ENCODE results near the gene EXOSC5.
"Not testable (repeated sequence)": the region's sequence is repeated elsewhere in the genome, so short reads cannot be mapped to it uniquely, and the experiment has no call there.

Gene EXOSC5

GRCh38 chr19:41439441-41440222 lies 42.5 kb upstream of the EXOSC5 start, which contains the start of gene DMAC2:
Gene DMAC2, minus strand, starts transcription at chr19:41439912. Its CDS starts 13 bp downstream, at chr19:41439899.
- TF ChIP-seq CTCF (IDR thresholded peaks at IDR 0.05; ENCODE audit: low read length, missing control alignments), result peak; percentile 49
- peak within 1 kb of the TSS; percentile 99 for H3K4me3 ChIP-seq (replicated peaks; ENCODE audit: low read depth, low read length)
- peak; percentile 98 for DNase-seq (ENCODE audit: low read depth)

- DNase-seq (ENCODE audit: low read depth), result no peak
- no peak overlapping the region for H3K4me3 ChIP-seq (replicated peaks; ENCODE audit: low read depth, low read length)
- no peak for TF ChIP-seq CTCF (IDR thresholded peaks at IDR 0.05; ENCODE audit: low read length, missing control alignments)
These were observed 40.9 kb upstream of the EXOSC5 start for GRCh38 chr19:41437944-41438574.

- no peak for TF ChIP-seq CTCF (IDR thresholded peaks at IDR 0.05; ENCODE audit: low read length, missing control alignments)
- no peak overlapping the region for H3K4me3 ChIP-seq (replicated peaks; ENCODE audit: low read depth, low read length)
- DNase-seq (ENCODE audit: low read depth), result no peak
These were observed 39.5 kb upstream of the EXOSC5 start for GRCh38 chr19:41436674-41436951.

- DNase-seq (ENCODE audit: low read depth), result no peak
- no peak overlapping the region for H3K4me3 ChIP-seq (replicated peaks; ENCODE audit: low read depth, low read length)
- no peak for TF ChIP-seq CTCF (IDR thresholded peaks at IDR 0.05; ENCODE audit: low read length, missing control alignments)
These were observed 38.9 kb upstream of the EXOSC5 start for GRCh38 chr19:41435936-41436673.

GRCh38 chr19:41435376-41435775 lies 38.2 kb upstream of the EXOSC5 start:
- not testable (repeated sequence) for DNase-seq (ENCODE audit: low read depth); H3K4me3 ChIP-seq (replicated peaks; ENCODE audit: low read depth, low read length)

GRCh38 chr19:41434450-41434849 lies 37.3 kb upstream of the EXOSC5 start:
- no peak for DNase-seq (ENCODE audit: low read depth)

More at GRCh38 chr19:41434450-41434849, 37.3 kb upstream of the EXOSC5 start:
- TF ChIP-seq CTCF (IDR thresholded peaks at IDR 0.05; ENCODE audit: low read length, missing control alignments), result no peak
- H3K4me3 ChIP-seq (replicated peaks; ENCODE audit: low read depth, low read length), result no peak overlapping the region

All from fibroblast of pulmonary artery (primary cell).